D721Med (cell line): ENCODE results near the gene MAF.

ENCODE experiments used
- DNase-seq: peaks from one replicate; pipeline ENCODE4 v3.0.0; 2011; ENCODE audit warnings: low spot score; ENCODE audit not compliant: insufficient read length
- FAIRE-seq: peaks from 2 replicates; lab custom pipeline; 2011; peaks lifted over from hg19 to GRCh38; lab: Jason Lieb, UNC
- TF ChIP-seq, protein P1 (sequence below): IDR thresholded peaks from 2 replicates; pipeline ENCODE4 v1.5.1; 2012; ENCODE audit warnings: mild to moderate bottlenecking, control low read depth; ENCODE audit not compliant: insufficient read depth; ENCODE audit errors: missing control alignments

The MAF gene

DNA sequence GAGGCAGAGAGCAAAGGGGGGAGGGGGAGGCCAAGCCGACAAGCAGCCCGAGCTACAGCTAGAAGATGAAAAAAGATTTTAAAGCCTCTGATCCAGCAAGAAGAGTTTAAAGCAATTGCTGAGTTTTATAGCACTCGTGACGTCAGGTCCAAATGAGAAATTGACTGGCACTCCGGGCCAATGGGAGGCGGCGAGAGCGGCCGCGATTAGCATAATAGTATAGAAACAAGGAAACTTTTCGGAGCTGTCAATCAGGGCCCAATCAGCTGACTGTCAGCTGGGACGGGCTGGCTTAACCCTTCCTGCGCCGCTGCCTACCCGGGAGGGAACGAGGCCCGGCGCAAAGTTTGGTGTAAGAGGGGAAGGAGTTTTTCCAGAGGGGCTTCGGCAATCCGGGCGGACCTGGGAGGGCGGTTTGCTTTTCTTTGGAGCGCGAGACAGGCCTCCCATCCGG lies at the start of gene MAF:
Gene MAF, minus strand, starts transcription at position 100 of the 454 bp plus-strand sequence. CDS start 835 bp downstream, outside the sequence.
- no peak for DNase-seq
- FAIRE-seq = no peak
- TF ChIP-seq, protein P1, sequence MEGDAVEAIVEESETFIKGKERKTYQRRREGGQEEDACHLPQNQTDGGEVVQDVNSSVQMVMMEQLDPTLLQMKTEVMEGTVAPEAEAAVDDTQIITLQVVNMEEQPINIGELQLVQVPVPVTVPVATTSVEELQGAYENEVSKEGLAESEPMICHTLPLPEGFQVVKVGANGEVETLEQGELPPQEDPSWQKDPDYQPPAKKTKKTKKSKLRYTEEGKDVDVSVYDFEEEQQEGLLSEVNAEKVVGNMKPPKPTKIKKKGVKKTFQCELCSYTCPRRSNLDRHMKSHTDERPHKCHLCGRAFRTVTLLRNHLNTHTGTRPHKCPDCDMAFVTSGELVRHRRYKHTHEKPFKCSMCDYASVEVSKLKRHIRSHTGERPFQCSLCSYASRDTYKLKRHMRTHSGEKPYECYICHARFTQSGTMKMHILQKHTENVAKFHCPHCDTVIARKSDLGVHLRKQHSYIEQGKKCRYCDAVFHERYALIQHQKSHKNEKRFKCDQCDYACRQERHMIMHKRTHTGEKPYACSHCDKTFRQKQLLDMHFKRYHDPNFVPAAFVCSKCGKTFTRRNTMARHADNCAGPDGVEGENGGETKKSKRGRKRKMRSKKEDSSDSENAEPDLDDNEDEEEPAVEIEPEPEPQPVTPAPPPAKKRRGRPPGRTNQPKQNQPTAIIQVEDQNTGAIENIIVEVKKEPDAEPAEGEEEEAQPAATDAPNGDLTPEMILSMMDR = no peak

DNA sequence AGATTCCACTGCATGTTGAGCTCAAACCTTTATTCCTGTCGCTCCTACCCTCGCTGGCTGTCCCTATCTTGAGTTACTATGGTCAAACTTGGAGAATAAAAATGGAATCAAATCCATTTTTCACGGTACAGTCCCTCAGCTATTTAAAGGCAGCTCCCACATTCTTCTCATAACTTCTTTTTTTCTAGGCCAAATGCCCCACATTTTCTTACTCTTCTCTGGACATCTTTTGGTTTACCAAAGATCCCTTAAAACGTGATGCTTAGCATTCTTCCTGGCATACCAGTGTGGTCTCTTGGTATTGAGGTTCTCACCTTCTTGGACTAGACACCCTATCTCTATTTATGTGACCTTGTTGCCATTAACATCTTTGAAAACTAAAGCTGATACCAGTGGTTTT lies 48.3 kb upstream of the MAF start:
- DNase-seq = no peak
- no peak for FAIRE-seq
- TF ChIP-seq, protein P1 = no peak

DNA sequence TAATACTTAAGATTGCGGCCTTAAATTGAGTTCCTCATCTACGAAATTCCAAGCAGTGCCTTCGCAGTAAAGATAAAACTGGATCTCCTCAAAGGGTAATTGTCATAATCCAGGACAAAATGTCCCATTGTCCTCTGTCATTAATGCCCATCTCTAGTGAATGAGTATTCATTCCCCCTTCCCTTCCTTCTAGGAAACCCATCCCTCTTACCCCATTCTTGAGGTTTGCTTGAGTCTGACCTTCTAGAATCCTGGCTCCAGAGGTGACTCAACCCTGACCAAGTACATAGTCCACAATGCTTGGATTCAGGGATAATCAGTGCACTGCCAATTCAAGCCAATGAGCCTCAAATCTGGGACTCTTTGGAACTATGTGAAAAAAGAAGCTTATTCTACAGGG lies 47.0 kb upstream of the MAF start:
- DNase-seq (no peak), FAIRE-seq (no peak)
- TF ChIP-seq, protein P1 = no peak

DNA sequence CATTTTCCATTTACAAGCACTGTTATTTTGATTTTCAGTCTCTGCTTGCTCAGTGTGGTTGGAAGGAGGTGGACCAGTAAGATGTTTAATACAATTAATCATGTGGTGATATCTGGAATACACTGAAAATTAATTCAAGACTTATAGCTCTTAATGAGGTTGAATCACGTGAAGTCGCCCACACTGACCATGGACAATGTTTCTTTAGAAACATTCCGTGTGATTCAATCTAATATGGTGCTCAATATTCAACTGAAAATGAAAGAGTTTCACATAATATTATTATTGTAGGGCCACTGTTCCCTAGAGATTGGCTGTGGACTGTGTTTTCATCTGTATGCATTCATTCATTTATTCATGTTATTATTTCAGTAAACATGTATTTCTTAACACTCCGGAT lies 45.2 kb upstream of the MAF start:
- DNase-seq (no peak), FAIRE-seq (no peak)
- TF ChIP-seq, protein P1 = no peak

DNA sequence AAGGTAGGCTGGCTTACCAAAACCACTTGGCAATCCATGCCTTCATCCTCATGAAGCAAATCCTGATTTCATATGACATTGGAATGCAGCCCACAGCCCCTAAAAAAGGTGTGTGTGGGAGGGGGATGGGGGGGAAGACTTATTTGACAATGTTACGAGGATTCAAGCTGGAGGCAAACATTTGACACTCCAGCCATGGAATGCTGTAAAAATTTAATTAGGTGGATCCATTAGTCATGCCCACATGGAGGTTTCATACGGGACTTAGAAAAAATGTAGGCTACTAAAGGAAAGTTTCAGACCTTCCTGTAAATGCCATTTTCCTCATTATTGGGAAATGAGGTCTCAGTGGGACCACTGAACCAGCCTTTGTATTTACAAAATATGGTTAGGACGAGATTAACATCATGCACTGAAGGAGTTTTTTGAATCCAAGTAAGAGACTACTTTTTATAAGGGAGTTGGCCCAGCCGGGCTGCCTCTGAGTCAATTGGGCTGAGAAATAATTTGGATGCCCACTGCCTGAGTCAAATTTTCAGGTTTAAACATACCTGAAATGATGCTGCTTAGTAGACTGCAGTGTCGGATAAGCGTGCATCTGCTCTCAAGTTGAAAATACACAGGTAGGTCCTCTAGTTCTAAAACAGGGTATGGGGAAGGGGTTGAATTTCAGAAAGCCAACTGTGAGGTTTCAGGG lies 44.6 kb upstream of the MAF start:
- no peak for DNase-seq
- no peak for FAIRE-seq

DNA sequence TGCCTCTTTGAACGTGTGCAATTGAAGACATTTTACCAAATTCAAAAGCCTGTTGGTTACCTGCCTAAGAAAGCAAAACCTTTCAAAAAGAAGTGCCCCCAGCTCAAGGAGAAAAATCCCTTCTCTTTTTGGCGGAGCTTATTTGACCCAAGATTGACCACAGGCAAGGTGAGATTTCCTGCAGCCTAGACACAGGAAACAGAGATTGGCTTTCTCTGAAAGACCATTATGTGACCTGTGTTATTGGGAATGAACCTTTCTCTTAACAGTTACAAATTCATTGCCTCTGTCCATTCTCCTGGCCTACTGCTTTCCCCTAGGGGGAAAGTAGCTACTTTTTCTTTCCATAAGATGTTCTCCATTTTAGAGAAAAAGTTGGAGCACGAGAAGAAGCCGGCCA lies 42.1 kb upstream of the MAF start:
- FAIRE-seq (no peak), DNase-seq (no peak)
- TF ChIP-seq, protein P1 = no peak

More for the DNA sequence above, 44.6 kb upstream of the MAF start:
- TF ChIP-seq, protein P1 = no peak
